Stimulated activated naive CD8-positive, alpha-beta T cell treated with anti-CD3 and anti-CD28 coated beads, Interleukin-15, Interleukin-2, amounts not matched to agents 100 U/mL and 50 U/mL, for 24 hours (primary cell): ENCODE data around the gene NT5DC3.

Experiments used
- ATAC-seq: fragments of 150-1000 bp; cut with Tn5 transposase; one replicate; pipeline ENCODE4 v1.10.0; 2021
- DNase-seq: peaks from one replicate; pipeline ENCODE4 v3.0.0; 2021

The NT5DC3 gene

DNA sequence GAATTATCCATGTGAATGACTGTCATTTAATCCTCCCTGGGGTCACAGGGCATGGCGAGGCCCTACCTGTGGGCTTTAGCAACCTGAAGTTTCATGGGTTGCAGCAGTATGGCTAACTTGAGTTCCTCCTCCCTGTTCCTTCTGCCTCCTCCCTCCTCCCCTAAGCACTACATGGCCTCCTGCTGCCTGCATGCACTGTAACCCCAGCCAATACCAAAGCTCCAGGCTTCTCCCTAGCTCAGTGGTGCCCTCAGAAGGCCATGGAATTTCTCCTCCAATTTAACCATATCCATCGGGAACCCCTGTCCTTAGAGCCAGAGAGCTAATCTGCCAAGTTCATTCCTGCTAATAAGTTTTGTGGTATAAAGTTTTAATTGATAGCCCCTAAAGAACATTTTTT lies 95.1 kb downstream of the NT5DC3 start:
- ATAC-seq (no peak), DNase-seq (no peak)

DNA sequence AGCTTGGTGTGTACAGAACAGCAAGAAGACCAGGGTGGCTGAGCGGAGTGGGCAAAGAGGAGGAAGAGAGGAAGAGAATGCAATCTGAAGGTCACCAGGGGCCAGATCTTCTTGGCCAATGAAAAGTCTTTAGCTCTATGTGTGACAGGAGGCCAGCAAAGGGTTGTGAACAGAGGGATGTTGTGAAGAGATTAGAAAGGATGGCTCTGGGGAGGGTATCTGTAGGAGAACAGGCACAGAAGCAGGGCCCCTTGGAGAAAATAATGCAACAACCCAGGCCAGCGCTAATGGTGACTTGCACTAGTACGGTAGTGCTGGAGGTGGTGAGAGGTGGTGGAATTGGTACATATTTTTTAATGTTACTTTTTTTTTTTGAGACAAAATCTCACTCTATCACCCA lies 97.2 kb downstream of the NT5DC3 start:
- DNase-seq (no peak), ATAC-seq (no peak)

DNA sequence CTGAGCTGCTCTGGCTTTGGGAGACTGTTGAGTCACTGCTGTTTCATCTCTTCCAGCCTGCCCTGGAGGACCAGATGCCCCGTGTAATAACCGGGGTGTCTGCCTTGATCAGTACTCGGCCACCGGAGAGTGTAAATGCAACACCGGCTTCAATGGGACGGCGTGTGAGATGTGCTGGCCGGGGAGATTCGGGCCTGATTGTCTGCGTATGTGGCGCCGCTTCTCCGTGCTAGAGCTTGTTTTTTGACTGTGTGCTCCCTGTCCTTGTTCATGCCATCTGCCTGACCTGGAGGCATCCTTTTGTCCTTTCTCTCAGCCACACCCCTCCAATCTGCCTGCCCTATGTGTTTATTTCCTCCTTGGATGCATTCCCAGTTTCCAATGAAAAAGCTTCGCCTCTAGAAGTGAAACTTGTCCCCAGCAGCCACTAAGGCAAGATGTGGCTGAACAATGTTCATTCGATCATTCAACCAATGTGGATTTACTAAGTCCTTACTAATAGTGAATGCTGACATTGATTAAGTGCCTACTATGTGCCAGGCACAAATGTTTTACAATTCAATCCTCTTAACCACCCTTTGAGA lies 98.6 kb downstream of the NT5DC3 start:
- ATAC-seq (no peak), DNase-seq (no peak)

DNA sequence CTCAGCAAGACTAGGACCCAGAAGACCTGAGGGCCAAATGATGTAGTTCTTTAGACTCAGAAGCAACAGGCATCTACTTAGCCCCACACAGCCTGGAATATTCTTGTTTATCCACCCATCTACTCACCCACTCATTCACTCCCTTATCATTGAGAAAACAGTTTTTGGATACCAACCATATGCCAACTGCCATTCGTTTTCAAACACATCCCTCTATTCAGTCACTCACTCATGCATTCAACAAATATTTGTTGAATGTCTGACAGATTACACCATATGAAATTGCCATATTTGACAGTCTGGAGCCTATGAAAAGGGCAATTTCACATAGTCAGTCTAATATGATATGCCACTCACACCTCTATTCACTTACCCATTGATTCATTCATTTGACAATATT lies 103.2 kb downstream of the NT5DC3 start:
- ATAC-seq (no peak), DNase-seq (no peak)

DNA sequence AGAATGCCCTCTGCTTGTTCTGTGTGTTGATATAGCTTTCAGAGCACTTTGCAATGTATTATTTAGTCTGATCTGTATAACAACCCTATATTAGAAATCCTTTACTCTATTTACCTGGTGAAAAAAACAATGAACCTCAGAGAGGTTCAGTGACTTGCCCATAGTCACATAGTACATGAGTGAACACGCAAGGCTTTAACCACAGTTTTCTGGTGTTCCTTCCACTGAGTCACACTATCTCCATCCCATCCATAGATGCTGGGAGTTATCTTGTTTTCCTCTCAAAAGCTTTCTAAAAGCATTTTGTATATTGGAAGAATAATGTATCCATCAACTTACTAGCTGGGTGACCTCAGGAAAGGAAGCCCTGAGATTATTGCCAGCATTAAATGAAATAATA lies 104.5 kb downstream of the NT5DC3 start:
- ATAC-seq (no peak), DNase-seq (no peak)

DNA sequence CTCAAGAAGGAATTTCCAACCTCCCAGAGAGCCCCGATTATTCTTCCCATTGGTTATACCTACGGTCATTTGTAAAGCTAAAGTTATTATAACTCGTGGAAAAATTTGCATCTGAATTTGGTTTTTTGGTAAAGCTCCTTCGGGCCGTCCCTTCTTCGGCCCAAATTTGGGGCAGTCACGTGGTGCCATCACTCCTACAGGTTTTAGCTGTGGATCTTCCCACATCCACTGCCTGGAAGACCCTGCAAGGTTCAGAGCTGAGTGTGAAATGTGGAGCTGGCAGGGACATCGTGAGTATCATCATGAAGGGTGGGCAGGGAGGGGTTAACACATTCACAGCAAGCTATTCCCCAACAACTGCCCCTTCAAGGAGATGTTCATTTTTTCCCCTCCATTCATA lies 105.7 kb downstream of the NT5DC3 start:
- no peak for ATAC-seq
- DNase-seq: no peak

DNA sequence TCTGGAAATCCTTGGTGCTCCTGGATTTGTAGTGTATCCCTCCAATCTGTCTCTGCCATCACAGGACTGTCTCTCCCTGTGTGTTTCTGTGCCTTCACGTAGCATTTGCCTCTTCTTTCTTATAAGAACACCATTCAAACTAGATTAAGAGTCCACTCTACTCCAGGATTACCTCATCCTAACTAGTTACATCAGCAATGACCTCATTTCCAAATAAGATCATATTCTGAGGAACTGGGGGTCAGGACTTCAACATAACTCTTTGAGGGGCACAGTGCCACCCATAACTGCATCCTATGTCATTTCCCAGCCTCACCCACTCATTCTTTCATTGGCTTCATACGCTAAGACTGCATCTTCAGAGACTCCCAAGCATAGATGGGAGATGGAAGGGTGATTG lies 106.2 kb downstream of the NT5DC3 start:
- DNase-seq (no peak), ATAC-seq (no peak)

DNA sequence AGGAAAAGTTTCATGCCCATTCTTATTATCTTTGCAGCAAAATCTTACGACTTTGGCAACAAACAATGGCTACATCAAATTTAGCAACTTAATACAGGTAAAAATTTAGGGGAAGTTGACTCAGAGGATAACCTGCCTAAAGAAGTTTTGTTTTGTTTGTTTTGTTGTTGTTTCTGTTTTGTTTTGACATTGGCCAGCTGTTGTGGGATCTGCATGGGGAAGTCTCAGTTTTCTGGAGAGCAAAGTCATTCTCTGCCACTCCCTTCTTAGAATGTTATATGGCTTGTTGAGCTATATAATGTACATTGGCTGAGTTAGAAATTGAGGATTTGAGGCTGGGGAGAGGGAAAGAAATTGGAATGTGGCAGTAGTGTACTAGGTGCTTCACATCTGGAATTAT lies 109.5 kb downstream of the NT5DC3 start:
- DNase-seq: no peak
- ATAC-seq: no peak

DNA sequence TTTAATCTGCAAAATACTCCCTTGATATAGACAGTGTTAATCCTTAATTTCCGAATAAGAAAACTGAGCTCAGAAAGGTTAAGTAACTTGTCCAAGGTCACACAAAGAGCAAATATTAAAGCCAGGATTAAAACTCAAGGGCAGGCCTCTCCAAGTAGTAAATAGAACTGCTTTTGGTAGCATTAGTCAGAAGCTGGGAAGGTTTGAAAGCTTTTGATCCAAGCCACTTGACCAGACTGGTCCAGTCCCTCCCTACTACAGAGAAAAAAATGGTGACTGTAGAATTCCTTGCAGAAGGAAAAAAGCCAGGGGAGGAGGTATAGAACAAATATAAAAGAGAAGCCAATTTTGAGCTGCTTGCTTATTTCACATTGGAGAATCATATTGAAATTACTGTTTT lies 111.5 kb downstream of the NT5DC3 start:
- no peak for DNase-seq
- no peak for ATAC-seq

DNA sequence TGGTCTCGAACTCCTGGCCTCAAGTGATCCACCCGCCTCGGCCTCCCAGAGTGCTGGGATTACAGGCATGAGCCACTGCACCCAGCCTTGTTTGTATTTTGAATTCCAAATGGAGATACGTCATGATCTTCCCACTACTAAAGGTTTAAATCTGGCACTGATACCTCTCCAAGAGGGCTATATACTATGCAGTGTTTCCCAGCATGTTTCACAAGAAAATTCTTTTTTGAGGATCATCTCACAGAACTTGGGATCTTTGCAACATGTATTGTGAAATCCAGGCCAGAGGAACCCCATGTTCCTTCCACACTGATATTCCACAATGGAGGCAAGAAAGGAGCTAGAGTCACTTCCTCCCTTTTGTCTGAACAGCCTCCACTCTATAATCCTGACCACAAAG lies 112.7 kb downstream of the NT5DC3 start:
- DNase-seq: no peak

DNA sequence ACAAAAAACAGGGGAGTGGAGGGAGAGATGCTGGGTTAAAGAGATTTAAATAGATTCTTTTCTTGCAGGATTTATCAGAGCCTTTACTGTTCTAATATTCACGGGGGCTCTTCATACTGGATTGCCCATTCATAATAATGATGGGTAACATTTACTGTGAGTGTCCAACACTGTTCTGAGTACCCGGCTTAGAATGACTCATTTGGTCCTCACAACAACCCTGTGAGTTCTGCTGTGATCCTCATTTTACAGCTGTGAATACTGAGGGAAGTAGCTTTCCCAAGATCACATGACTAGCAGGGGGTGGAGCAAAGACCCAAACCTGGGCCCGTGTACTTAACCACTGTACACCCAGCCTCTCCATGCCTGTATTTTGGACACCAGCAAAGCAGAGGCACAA lies 113.4 kb downstream of the NT5DC3 start:
- no peak for ATAC-seq
- no peak for DNase-seq

More for the DNA sequence above, 112.7 kb downstream of the NT5DC3 start:
- ATAC-seq: no peak

DNA sequence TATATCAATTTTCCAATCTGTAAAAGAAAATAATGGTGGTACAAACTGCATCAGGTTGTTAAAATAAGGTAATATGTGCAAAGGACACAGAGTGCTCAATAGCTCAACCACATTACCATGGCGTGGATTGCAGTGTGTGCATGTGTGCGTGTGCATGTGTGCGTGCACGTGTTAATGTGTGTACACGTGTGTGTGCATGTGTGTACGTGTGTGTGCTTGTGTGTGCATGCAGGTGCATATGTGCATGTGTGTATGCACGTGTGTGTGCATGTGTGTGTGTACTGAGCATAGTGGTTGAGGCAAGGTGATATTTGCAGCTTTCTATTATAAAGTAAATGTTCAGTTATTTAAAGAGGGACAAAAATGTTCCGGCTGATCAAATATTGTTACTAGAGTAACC lies 115.6 kb downstream of the NT5DC3 start:
- ATAC-seq: no peak
- DNase-seq: no peak
